GM19351 (cell line): ENCODE measurements around the gene U2SURP.

Experiments used
- ATAC-seq: cut with Tn5 transposase; IDR thresholded peaks from one replicate; pipeline ENCODE4 v1.9.1; 2021; ENCODE audit warnings: mild to moderate bottlenecking, moderate library complexity; ENCODE audit not compliant: unreplicated experiment

The U2SURP gene

GRCh38 chr3:143098032-143098764, 96.8 kb downstream of the U2SURP start:
- no peak for ATAC-seq

- ATAC-seq = no peak
Observed at GRCh38 chr3:143099210-143099609, 97.8 kb downstream of the U2SURP start.

- ATAC-seq = no peak
Observed at GRCh38 chr3:143099690-143100089, 98.3 kb downstream of the U2SURP start.

DNA sequence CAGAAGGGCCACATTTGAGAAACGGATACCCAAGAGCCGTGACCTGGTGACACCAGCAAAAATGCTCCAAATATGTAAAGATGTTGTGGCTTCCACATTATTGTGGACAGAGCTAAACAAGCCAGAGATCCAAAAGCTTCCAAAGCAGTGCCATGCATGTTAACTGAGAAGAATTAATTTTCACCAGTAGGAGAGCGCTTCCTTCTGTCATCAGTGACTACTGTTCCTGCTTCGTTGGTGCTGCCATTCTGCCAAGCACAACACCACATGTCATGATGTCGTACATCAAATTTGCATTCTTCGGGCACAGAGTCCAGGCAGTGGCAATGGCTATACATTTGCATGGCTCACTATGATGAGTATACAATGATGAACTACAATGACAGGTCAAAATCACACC, 99.1 kb downstream of the U2SURP start:
- ATAC-seq = no peak

DNA sequence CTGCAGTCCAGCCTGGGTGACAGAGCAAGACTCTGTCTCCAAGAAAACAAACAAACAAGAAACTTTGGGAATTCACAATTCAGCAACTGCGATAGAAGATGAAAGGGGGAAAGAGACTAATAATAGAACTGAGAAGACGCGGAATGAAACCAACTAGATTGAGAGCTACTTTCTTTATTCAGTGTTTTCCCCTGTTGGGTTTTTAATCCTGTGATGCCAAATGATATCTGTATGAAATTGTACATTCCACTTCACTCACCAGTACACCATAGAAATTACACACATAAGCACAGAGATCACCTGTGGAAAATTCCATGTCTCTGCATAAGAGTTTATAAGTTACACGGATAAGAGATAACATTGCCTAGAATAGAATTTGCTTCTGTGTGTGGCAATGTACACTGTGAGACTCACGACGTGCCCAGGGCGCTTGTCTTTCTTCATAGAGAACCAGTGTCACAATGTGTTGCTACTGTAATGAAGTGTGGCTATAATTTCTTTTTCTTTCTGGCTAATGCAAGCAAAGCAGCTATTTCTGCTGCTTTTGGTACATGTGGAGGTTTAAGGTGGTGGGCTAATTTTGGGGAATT, 100.5 kb downstream of the U2SURP start:
- no peak for ATAC-seq

GRCh38 chr3:143103652-143104051, 102.3 kb downstream of the U2SURP start:
- ATAC-seq = peak; percentile 56

GRCh38 chr3:143105170-143105569, 103.8 kb downstream of the U2SURP start:
- ATAC-seq = no peak

GRCh38 chr3:143109861-143110260, 108.5 kb downstream of the U2SURP start:
- no peak for ATAC-seq
